Muscle layer of colon (tissue), 2 donors: Measurements from ENCODE around the gene PDYN.

ENCODE experiments used
- H3K27ac ChIP-seq: one replicate; pipeline ENCODE4 v1.7.0; 2013; ENCODE audit warnings: low read depth, mild to moderate bottlenecking, low read length, moderate library complexity
- H3K27me3 ChIP-seq, 2 donors: one replicate each; pipeline ENCODE4 v1.7.0; 2013; ENCODE audit warnings: low read length in 2 of 2, mild to moderate bottlenecking in 2 of 2; ENCODE audit not compliant: insufficient read depth in 2 of 2, control insufficient read depth in 1 of 2
- H3K36me3 ChIP-seq: one replicate; pipeline ENCODE4 v1.7.0; 2013; ENCODE audit warnings: mild to moderate bottlenecking, low read length; ENCODE audit not compliant: insufficient read depth
- H3K4me1 ChIP-seq: one replicate; pipeline ENCODE4 v1.7.0; 2013; ENCODE audit warnings: mild to moderate bottlenecking, low read length; ENCODE audit not compliant: insufficient read depth
- H3K4me3 ChIP-seq, 2 donors: one replicate each; pipeline ENCODE4 v1.7.0; 2013; ENCODE audit warnings: low read length in 2 of 2, low read depth in 1 of 2, mild to moderate bottlenecking in 1 of 2, moderate library complexity in 1 of 2
- H3K9ac ChIP-seq: one replicate; pipeline ENCODE4 v1.7.0; 2013; ENCODE audit warnings: low read length
- H3K9me3 ChIP-seq: one replicate; pipeline ENCODE4 v1.7.0; 2013; ENCODE audit warnings: mild to moderate bottlenecking, low read length
- donor health status: abdominal sarcoma.
- donor health status: Adenocarcinoma of cecum.

The PDYN gene

GRCh38 chr20:2006452-2007361 lies 12.8 kb upstream of the PDYN start:
- H3K36me3 ChIP-seq = no peaks in the 10 kb centered on the region
- no peaks in the 10 kb centered on the region for H3K4me1 ChIP-seq
- H3K4me3 ChIP-seq = no peak overlapping the region
- no peaks in the 10 kb centered on the region for H3K9me3 ChIP-seq
- no peak overlapping the region for H3K9ac ChIP-seq
- peaks cover 0 to 9% of the 10 kb centered on the region in 2 donors for H3K27me3 ChIP-seq
- H3K27ac ChIP-seq = no peak overlapping the region

DNA sequence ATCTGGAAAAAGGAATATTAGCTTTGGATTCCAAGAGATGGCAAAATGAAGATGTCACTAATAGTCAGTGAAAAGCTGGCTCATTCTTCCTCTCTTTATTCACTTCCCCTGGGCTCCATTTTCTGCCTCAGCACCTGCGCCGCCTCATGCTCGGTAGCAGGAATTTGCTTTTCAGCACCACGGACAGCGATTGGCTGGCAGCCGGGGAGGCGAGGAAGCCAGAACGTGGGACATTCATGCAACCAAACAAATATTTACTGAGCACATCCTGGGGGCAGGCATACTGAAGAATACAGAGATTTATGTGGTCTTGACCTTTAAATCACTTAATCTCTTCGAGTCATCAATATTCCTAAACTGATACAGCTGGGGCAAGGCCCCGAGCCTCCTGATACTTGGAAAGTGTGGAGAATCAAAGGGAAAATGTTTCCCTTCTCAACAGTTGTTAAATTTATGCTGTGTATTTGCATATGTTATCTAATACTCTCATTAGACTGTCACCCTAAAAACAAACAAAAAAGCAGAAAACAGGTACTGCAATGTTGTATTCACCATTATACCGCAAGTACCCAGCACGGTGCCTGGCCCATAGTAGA lies 12.1 kb upstream of the PDYN start:
- no peak overlapping the region for H3K9ac ChIP-seq
- H3K27me3 ChIP-seq = peaks cover 0 to 9% of the 10 kb centered on the region in 2 donors
- no peak overlapping the region for H3K4me3 ChIP-seq
- no peak overlapping the region for H3K27ac ChIP-seq
- no peaks in the 10 kb centered on the region for H3K9me3 ChIP-seq
- no peaks in the 10 kb centered on the region for H3K4me1 ChIP-seq
- no peaks in the 10 kb centered on the region for H3K36me3 ChIP-seq

DNA sequence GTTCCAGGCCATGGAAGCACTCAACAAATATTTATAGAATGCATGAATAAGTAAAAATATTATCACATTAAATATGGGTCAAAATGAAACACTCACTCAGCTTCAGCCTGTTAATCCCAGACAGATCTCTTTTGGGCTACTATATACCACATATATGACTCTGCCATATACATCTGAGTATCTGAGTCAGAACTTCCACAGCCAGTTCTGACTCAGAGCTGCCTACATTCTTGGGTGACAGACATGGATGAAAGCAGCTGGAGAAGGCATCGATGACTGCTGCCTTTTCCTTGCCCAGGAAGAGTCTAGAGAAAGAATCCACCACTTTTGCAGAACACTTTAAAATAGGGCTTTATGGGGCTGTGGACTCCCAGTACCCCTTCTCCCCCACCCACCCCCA lies 11.5 kb upstream of the PDYN start:
- Histone ChIP-seq H3K27ac (no peak overlapping the region), H3K36me3 (no peaks in the 10 kb centered on the region), H3K4me3 (no peak overlapping the region), H3K4me1 (no peaks in the 10 kb centered on the region), H3K9me3 (no peaks in the 10 kb centered on the region), H3K27me3 (peaks cover 0 to 9% of the 10 kb centered on the region in 2 donors), H3K9ac (no peak overlapping the region)

DNA sequence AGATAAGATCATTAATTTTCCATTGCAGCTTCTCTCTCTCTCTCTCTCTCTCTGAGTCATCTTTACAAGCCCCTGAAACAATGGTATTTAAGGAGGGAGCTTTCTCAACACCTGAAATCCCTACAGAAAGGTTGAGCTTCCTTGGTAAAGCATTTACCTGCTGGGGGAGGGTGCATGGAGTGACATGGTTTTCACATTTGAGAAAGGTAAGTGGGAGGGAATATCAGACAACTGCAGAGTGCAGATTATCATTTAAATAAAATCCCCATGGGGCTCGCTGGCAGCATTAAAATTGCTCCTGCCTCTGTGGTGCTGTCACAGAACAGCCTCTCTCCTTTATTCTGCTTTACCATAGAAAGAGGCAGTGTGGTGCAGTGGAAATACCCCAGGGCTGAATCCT lies 10.3 kb upstream of the PDYN start:
- Histone ChIP-seq H3K36me3 (no peaks in the 10 kb centered on the region), H3K27ac (no peak overlapping the region), H3K4me3 (no peak overlapping the region), H3K27me3 (peaks cover 0 to 9% of the 10 kb centered on the region in 2 donors), H3K9ac (no peak overlapping the region), H3K4me1 (no peaks in the 10 kb centered on the region), H3K9me3 (no peaks in the 10 kb centered on the region)

- Histone ChIP-seq H3K4me3 (no peak overlapping the region), H3K4me1 (no peaks in the 10 kb centered on the region), H3K9me3 (no peaks in the 10 kb centered on the region), H3K9ac (no peak overlapping the region), H3K27ac (no peak overlapping the region), H3K27me3 (peaks cover 0 to 9% of the 10 kb centered on the region in 2 donors), H3K36me3 (no peaks in the 10 kb centered on the region)
Observed at GRCh38 chr20:2002365-2002764, 8.5 kb upstream of the PDYN start.

GRCh38 chr20:2001119-2001518 lies 7.3 kb upstream of the PDYN start:
- Histone ChIP-seq H3K4me3 (no peak overlapping the region), H3K9ac (no peak overlapping the region), H3K9me3 (no peaks in the 10 kb centered on the region), H3K36me3 (no peaks in the 10 kb centered on the region), H3K4me1 (no peaks in the 10 kb centered on the region), H3K27ac (no peak overlapping the region), H3K27me3 (no peaks in the 10 kb centered on the region)

DNA sequence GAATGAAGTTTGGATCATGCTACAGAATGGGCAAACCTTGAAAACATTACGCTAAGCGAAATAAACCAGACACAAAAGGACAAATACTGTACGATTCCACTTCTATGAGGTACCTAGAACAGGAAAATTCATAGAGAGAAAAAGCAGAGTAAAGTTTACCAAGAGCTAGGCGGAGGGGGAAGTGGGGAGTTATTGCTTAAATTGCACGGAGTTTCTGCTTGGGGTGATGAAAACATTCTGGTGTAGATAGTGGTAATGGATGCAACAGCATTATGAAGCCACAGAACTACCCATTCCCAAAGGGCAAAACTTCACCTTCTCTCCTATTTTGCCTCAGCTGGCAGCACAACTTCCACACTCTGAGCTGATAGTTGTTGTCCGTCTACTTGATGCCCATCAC lies 6.4 kb upstream of the PDYN start:
- H3K9me3 ChIP-seq = no peaks in the 10 kb centered on the region

GRCh38 chr20:1998715-1999114 lies 4.9 kb upstream of the PDYN start:
- no peak overlapping the region for H3K9ac ChIP-seq
- peaks cover 0 to 7% of the 10 kb centered on the region in 2 donors for H3K27me3 ChIP-seq
- no peaks in the 10 kb centered on the region for H3K4me1 ChIP-seq
- no peaks in the 10 kb centered on the region for H3K9me3 ChIP-seq
- no peak overlapping the region for H3K4me3 ChIP-seq
- no peak overlapping the region for H3K27ac ChIP-seq
- no peaks in the 10 kb centered on the region for H3K36me3 ChIP-seq

More for the DNA sequence above, 6.4 kb upstream of the PDYN start:
- Histone ChIP-seq H3K4me1 (no peaks in the 10 kb centered on the region), H3K27ac (no peak overlapping the region), H3K9ac (no peak overlapping the region), H3K27me3 (no peaks in the 10 kb centered on the region), H3K36me3 (no peaks in the 10 kb centered on the region), H3K4me3 (no peak overlapping the region)

- H3K4me3 ChIP-seq = no peak overlapping the region
- H3K27me3 ChIP-seq = peaks cover 0 to 10% of the 10 kb centered on the region in 2 donors
- H3K4me1 ChIP-seq = no peaks in the 10 kb centered on the region
- no peak overlapping the region for H3K9ac ChIP-seq
- H3K36me3 ChIP-seq = no peaks in the 10 kb centered on the region
- no peak overlapping the region for H3K27ac ChIP-seq
- H3K9me3 ChIP-seq = no peaks in the 10 kb centered on the region
Observed at GRCh38 chr20:1998193-1998520, 4.3 kb upstream of the PDYN start.

GRCh38 chr20:1997483-1998192 lies 3.8 kb upstream of the PDYN start:
- H3K36me3 ChIP-seq = no peaks in the 10 kb centered on the region
- no peaks in the 10 kb centered on the region for H3K9me3 ChIP-seq
- H3K4me3 ChIP-seq = no peak overlapping the region
- no peaks in the 10 kb centered on the region for H3K4me1 ChIP-seq
- no peak overlapping the region for H3K9ac ChIP-seq
- peaks cover 0 to 12% of the 10 kb centered on the region in 2 donors for H3K27me3 ChIP-seq
- H3K27ac ChIP-seq = no peak overlapping the region

GRCh38 chr20:1995531-1996310 lies 1.9 kb upstream of the PDYN start:
- H3K9me3 ChIP-seq = no peaks in the 10 kb centered on the region
- peaks cover 0 to 24% of the 10 kb centered on the region in 2 donors for H3K27me3 ChIP-seq
- no peaks in the 10 kb centered on the region for H3K36me3 ChIP-seq
- H3K9ac ChIP-seq = no peak overlapping the region
- H3K4me3 ChIP-seq = no peak overlapping the region
- H3K27ac ChIP-seq = no peak overlapping the region
- no peaks in the 10 kb centered on the region for H3K4me1 ChIP-seq
